OCI-LY3 (cell line): ENCODE data around the gene FLT1.

Experiments
- EZH2phosphoT487 ChIP-seq: fragments of 200-600 bp; shearing (Covaris generic); IDR thresholded peaks from 2 replicates; pipeline ENCODE4 v1.6.1; 2018; ENCODE audit warnings: antibody characterized with exemption, mixed run types, low read depth
- TF ChIP-seq, protein P1 (sequence below): fragments of 200-600, 300-600 bp; sonication (generic); IDR thresholded peaks from 2 replicates; pipeline ENCODE4 v1.5.1; 2014; ENCODE audit warnings: antibody characterized with exemption, low read length, low read depth

DNA sequence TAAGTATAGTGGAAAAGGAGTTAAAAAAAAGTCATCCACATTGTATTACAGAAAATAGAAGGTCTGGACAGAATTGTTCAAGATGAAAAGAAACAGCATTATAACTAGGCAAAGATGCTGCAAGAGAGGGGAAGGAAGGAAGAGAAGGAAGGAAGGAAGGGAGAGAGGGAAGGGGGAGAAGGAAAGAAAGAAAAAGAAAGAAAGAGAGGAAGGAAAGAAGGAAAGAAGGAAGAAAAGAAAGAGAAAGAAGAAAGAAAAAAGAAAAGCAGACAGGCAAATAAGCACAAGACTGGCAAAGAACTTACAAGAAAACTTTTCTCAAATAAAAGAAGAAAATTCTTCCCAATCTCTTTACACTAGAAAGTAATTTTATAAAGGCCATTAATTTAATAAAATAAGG is 15.1 kb upstream of the FLT1 start:
- TF ChIP-seq, protein P1, sequence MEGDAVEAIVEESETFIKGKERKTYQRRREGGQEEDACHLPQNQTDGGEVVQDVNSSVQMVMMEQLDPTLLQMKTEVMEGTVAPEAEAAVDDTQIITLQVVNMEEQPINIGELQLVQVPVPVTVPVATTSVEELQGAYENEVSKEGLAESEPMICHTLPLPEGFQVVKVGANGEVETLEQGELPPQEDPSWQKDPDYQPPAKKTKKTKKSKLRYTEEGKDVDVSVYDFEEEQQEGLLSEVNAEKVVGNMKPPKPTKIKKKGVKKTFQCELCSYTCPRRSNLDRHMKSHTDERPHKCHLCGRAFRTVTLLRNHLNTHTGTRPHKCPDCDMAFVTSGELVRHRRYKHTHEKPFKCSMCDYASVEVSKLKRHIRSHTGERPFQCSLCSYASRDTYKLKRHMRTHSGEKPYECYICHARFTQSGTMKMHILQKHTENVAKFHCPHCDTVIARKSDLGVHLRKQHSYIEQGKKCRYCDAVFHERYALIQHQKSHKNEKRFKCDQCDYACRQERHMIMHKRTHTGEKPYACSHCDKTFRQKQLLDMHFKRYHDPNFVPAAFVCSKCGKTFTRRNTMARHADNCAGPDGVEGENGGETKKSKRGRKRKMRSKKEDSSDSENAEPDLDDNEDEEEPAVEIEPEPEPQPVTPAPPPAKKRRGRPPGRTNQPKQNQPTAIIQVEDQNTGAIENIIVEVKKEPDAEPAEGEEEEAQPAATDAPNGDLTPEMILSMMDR: no peak
- TF ChIP-seq EZH2phosphoT487: no peak
